ENCODE results near the gene FLNA. TPM values are rescaled to one million over a fixed set of nuclear protein-coding genes. Genes with fewer than 3 reads are reported as not detected.
A peak's percentile ranks its signal among the peaks of the same experiment; 100 is the strongest.

The FLNA gene
- polyA plus RNA-seq, 4 donors = 393 to 586 (median 423) TPM

DNA sequence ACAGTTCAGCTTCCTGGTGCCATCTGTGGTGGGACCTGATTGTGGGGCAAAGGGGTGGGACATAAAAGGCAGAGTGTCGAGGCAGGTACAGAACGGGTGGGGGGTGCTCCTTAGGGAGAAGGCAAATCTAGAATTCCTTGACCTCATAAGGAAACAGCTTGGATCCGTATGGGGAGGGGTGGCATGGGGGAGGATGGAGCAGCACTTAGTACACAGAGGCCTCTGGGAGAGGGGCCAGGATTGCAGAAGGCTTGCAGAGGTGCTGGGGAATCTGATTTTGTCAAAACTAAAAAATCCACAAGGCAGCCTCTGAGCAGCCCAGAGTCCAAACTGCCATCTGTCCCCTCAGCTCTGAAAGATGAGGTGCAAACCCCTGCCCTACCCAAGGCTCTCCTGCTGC lies 2.3 kb upstream of the FLNA start:
- DNase-seq (ENCODE audit: low read depth in 4 of 4, low spot score in 3 of 4) = no peak

DNA sequence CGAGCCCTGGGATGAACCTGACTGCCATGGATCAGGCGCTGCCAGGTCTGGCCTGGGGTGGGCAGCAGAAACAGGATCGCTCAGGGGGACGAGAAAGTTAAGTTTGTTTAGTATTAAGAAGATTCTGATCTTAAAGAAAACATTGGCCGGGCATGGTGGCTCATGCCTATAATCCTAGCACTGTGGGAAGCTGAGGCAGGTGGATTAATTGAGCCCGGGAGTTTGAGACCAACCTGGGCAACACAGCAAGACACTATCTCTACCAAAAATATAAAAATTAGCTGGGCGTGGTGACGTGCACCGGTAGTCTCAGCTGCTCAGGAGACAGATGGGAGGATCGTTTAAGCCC lies 696 bp upstream of the FLNA start:
- DNase-seq (ENCODE audit: low read depth in 4 of 4, low spot score in 3 of 4) = no peak

GRCh38 chrX:154373340-154374306 lies 811 bp downstream of the FLNA start:
- no peak for DNase-seq (ENCODE audit: low read depth in 4 of 4, low spot score in 3 of 4)

- DNase-seq (ENCODE audit: low read depth in 4 of 4, low spot score in 3 of 4) = no peak
These were observed 1.8 kb downstream of the FLNA start for GRCh38 chrX:154372612-154373022.

- no peak for DNase-seq (ENCODE audit: low read depth in 4 of 4, low spot score in 3 of 4)
These were observed 2.6 kb downstream of the FLNA start for GRCh38 chrX:154371789-154372300.

DNA sequence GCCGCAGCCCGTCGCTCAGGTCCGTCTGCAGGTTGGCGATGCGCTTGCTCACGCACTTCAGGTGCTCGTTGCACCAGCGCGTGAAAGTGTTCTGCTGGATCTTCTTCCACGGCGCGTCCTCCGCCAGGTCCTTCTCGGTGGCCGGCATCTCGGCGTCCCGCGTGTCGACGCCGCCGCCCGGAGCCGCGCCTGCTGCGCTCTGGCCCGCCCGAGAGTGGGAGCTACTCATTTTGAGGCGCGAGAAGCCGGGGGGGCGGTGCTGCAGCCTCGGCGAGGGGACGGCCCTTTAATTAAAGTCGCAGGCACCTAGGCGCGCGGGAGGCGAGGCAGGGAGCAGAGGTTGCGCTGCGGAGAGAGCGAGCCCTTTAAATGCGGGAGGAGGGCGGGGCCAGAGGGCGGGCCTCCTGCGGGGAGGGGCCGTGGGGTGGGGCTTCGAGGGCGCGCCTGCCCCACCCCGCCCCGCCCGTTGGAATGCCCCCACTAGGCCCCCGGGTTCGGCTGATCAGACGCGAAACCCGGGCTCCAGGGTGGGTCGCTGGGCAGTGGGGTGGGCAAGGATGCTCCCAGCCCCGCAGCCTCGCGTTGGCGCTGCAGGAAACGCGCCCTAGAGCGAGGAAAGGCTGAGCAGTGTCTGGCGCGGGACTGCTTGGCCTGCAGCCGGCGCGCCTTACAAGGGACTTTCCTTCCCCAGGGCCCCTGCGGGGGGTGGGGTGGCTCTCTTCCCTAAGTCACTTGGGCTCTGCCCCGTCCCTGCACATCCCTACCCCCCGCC lies 3.2 kb downstream of the FLNA start:
- peak in 3 of 4 donors; percentile 79 to 85 (median 83) for DNase-seq (ENCODE audit: low read depth in 4 of 4, low spot score in 3 of 4)

GRCh38 chrX:154370300-154371016 lies 4.0 kb downstream of the FLNA start:
- no peak for DNase-seq (ENCODE audit: low read depth in 4 of 4, low spot score in 3 of 4)

- peak in 3 of 4 donors; percentile 72 to 80 (median 72) for DNase-seq (ENCODE audit: low read depth in 4 of 4, low spot score in 3 of 4)
These were observed 4.8 kb downstream of the FLNA start for GRCh38 chrX:154369449-154370299.

DNA sequence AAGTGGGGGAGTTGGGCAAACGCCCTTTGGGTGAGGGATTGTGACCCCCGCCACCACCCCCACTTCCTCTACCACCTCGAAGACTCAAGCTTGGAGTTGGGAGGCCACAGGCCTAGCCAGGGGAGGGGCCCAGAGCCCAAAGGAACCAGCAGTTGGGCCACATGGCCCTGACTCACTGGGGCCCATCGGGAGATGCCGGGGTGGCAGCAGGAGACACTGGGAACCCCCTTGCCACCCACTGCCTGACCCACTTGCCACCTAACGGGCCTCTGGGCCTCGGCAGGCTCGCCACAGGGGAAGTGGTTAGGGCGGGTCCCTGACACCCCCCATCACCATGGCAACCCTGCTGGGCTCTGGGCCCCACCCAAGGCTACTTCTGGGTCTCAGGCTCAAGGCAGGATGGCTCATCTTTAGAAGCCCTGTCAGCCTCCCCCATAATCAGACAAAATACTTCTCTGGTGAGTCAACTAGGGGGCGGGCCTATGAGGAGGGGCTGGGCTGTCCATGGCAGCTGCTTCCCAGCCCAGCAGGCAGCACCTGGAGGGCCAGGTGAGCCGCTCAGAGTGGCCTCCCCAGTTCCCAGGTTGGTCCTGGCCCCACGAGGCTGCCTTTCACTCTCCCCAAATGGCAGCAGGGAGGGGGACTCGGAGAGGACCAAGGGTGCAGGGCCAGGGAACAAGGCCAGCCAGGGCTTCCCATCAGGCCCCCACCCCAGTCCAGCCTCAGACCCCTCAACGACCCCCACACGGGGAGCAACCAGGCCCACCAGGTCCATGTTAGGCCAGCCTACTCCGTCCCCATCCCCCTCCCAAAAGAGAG lies 5.6 kb downstream of the FLNA start:
- no peak for DNase-seq (ENCODE audit: low read depth in 4 of 4, low spot score in 3 of 4)

DNA sequence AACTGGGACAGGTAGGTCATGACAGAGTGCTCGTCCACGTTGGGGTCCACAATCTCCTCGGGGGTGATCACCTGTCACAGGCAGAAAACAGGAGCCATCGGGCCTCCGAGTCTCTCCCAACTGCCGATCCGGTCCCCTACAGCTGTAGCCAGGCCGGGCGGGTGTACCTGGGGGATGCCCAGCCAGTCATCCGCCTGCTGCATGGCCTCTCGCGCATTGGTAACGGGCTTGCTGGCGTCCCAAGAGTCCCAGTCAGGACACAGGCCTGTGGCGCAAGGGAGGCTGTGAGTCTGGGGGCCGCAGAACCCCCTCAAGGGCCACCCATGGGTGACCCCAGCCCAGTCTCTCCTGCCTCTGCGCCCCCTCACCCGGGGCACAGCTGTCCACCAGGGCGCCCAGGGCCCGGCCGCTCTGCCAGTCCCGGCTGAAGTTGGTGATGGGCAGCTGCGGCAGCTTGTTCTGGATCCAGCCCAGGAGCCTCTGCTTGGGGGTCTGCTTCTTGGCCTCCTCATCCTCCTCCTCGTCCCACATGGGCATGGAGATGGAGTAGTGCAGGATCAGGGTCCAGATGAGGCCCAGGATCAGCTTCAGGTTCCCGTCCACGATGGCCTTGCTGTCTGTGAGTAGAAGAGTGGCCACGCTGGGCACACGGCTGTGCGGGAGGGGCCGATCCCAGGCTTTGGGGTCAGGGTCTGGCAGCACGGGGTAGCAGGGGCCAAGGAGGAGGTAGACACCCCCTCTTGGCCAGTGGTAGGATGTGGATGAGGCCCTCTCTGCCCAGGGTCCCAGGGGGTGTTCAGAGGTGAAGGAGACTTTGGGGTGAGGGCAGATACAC lies 6.7 kb downstream of the FLNA start:
- DNase-seq (ENCODE audit: low read depth in 4 of 4, low spot score in 3 of 4) = no peak

- DNase-seq (ENCODE audit: low read depth in 4 of 4, low spot score in 3 of 4) = no peak
These were observed 7.8 kb downstream of the FLNA start for GRCh38 chrX:154366666-154367055.

DNA sequence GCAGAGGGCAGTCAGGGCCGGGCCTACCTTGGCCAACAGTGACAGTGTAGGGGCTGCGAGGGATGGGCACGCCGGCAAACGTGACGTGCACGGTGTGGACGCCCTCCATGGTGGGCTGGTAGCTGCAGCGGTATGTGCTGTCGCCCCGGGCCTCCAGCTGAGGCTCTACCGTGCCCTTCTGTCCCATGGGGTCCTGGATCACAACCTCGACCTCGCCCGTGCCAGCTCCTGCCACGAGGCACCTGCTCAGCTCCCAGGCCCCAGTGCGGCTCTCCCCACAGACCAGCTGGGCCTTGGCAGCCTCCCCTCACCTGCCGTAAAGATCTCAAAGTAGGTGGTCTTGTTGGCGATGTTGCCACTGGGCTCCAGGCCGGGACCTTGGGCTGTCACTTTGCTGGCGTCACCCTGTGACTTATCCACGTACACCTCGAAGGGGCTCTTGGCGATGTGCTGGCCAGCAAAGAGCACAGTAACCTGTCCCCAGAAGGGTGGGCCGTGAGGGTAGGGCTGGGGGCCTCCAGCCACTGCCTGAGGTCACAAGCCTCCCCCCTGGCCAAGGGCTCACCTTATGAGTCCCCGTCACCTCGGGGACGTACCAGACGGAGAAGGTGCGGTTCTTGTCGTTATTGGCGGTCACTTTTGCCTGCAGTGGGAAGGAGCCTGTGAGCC lies 8.3 kb downstream of the FLNA start:
- no peak for DNase-seq (ENCODE audit: low read depth in 4 of 4, low spot score in 3 of 4)

DNA sequence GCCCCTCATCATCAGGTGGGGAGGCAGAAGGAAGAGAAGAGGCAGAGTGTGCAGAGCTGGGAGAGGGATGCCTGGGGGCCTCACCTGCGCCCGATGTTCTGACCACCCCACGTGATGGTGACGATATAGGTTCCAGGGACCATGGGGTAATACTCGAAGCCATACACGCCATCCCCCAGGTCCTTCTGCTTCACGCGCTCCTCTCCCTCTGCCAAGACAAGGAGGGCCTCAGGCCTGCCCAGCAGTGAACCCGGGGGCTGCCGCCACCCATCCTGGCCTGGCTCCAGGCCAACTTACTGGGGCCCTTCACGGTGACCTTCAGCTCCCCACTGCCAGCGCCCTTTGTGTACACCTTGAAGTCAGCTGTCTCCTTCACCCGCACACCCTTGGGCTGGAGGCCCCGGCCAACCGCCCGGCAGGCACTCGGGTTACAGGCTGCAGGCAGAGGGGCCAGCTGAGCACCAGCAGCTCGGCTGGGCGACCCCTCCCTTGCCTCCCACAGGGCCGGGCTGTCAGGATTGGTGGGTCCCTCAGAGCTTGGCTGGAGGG lies 9.3 kb downstream of the FLNA start:
- DNase-seq (ENCODE audit: low read depth in 4 of 4, low spot score in 3 of 4) = no peak

- DNase-seq (ENCODE audit: low read depth in 4 of 4, low spot score in 3 of 4) = no peak
These were observed 10.6 kb downstream of the FLNA start for GRCh38 chrX:154363706-154364439.

GRCh38 chrX:154362085-154362742 lies 12.2 kb downstream of the FLNA start:
- no peak for DNase-seq (ENCODE audit: low read depth in 4 of 4, low spot score in 3 of 4)

DNA sequence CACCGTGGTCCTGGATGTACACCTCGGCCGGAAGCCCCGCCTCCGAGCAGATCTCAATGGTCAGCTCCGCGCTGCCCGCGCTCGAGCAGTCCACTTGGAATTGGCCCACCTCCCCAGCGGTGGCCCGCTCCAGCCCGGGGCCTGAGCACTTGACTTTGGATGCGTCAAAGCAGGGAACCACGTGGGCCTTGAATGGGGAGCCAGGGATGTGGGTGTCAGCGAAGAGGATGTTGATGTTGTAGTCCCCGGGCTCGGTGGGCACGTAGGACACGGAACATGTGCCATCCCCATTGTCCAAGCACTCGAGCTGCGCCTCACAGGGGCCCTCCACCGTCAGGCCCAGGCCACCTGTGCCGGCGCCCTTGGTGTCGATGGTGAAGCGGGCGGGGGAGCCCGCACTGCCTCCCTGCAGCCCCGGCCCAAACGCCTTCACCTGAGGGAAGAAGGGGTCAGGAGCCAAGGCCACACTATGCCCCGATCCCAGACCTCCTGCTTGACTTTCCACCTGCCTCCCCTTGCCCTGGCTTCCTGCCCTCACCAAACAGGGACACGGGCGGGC lies 14.2 kb downstream of the FLNA start:
- no peak for DNase-seq (ENCODE audit: low read depth in 4 of 4, low spot score in 3 of 4)
